NCI-H2196 treated with DMSO at 0.1 percent for 48 hours (cell line): ENCODE measurements around the gene CCDC91.

Source experiments
- DNase-seq: peaks from one replicate; lab custom pipeline; 2025; ENCODE audit not compliant: unreplicated experiment; lab: John Stamatoyannopoulos, UW

Gene CCDC91

GRCh38 chr12:28574746-28575592 lies 384.7 kb downstream of the CCDC91 start:
- no peak for DNase-seq

GRCh38 chr12:28575593-28576205 lies 385.4 kb downstream of the CCDC91 start:
- no peak for DNase-seq

GRCh38 chr12:28578361-28578760 lies 388.1 kb downstream of the CCDC91 start:
- no peak for DNase-seq

- no peak for DNase-seq
Measured at GRCh38 chr12:28578833-28579252, 388.6 kb downstream of the CCDC91 start.

- DNase-seq: no peak
Measured at GRCh38 chr12:28582672-28583376, 392.6 kb downstream of the CCDC91 start.

GRCh38 chr12:28583701-28584261 lies 393.5 kb downstream of the CCDC91 start:
- DNase-seq: no peak

- DNase-seq: no peak
Measured at GRCh38 chr12:28585146-28585545, 394.9 kb downstream of the CCDC91 start.

- no peak for DNase-seq
Measured at GRCh38 chr12:28586481-28586880, 396.2 kb downstream of the CCDC91 start.

GRCh38 chr12:28591831-28592230 lies 401.6 kb downstream of the CCDC91 start:
- DNase-seq: no peak
